SK-N-SH treated with all-trans-retinoic acid at 6 μM for 48 hours (cell line): ENCODE data around the gene KRT78.

ENCODE experiments used
- CREB5 ChIP-seq: fragments of 250-450 bp; sonication (Bioruptor Pico); IDR thresholded peaks from 2 replicates; pipeline ENCODE4 v1.5.1; 2020; ENCODE audit warnings: low read depth, mild to moderate bottlenecking, moderate library complexity
- RARB ChIP-seq: fragments of 250-450 bp; sonication (Bioruptor Pico); IDR thresholded peaks from 2 replicates; pipeline ENCODE4 v1.8.0; 2021; ENCODE audit warnings: mild to moderate bottlenecking, moderate library complexity

- TF ChIP-seq CREB5 (CRISPR knock-in tag) (no peak), RARB (no peak)
Measured at GRCh38 chr12:52825961-52826360, 22.8 kb downstream of the KRT78 start.
